ENCODE data around the gene PSPN.

DNA sequence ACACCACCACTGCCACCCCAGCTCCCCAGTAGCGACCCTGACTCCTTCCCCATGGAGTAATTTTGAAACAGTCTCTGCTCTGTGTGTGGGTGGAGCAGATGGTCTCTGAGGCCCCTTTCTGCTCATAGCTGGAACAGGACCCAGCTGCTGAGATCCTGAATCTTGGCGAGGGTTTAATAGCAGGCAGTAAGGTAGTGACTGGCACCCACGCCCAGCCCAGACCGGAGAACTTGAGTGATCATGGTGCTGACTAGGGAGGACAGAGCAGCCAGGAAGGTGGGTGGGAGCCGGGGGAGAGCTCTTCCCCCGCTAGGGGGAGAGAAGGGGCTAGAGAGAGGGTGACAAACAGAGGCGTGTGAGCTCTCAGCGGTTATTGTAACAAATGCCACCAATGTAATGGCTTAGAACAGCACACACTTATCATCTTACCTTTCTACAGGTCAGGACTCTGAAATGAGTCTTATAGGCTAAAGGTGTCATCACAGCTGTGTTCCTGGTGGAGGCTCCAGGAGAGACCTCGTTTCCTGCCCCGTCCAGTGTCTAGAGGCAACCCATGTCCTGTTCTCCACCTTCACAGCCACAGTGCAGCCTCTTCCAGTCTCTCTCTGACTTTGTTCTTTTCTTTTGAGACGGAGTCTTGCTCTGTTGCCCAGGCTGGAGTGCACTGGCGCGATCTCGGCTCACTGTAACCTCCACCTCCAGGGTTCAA is 35.1 kb downstream of the PSPN start:
- TF ChIP-seq, protein P1, sequence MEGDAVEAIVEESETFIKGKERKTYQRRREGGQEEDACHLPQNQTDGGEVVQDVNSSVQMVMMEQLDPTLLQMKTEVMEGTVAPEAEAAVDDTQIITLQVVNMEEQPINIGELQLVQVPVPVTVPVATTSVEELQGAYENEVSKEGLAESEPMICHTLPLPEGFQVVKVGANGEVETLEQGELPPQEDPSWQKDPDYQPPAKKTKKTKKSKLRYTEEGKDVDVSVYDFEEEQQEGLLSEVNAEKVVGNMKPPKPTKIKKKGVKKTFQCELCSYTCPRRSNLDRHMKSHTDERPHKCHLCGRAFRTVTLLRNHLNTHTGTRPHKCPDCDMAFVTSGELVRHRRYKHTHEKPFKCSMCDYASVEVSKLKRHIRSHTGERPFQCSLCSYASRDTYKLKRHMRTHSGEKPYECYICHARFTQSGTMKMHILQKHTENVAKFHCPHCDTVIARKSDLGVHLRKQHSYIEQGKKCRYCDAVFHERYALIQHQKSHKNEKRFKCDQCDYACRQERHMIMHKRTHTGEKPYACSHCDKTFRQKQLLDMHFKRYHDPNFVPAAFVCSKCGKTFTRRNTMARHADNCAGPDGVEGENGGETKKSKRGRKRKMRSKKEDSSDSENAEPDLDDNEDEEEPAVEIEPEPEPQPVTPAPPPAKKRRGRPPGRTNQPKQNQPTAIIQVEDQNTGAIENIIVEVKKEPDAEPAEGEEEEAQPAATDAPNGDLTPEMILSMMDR (IDR thresholded peaks at IDR 0.05), result no peak
- no peak for TF ChIP-seq POLR2A (IDR thresholded peaks at IDR 0.05)
